DND-41 (cell line): Measurements from ENCODE around the gene CABP1.

ENCODE experiments used
- ATAC-seq: fragments of 200-7000 bp; cut with Tn5 transposase; 3 replicates; pipeline ENCODE4 v1.9.1; 2021; ENCODE audit warnings: low read depth; ENCODE audit not compliant: insufficient read depth
- DNase-seq: peaks from one replicate; pipeline ENCODE4 v3.0.0-alpha.2; 2020
- H2AFZ ChIP-seq: 2 replicates; pipeline ENCODE4 v1.6.0; 2012; ENCODE audit warnings: low read depth, low read length
- H3K27ac ChIP-seq: 2 replicates; pipeline ENCODE4 v1.5.1; 2012; ENCODE audit warnings: low read length, inconsistent platforms
- H3K27me3 ChIP-seq: fragments of 200-600 bp; sonication (generic); 2 replicates; pipeline ENCODE4 v1.6.0; 2012; ENCODE audit warnings: low read length, mild to moderate bottlenecking, inconsistent platforms; ENCODE audit not compliant: insufficient read depth, poor library complexity
- H3K36me3 ChIP-seq: 2 replicates; pipeline ENCODE4 v1.5.1; 2012; ENCODE audit warnings: low read length, inconsistent platforms; ENCODE audit not compliant: insufficient read depth
- H3K4me1 ChIP-seq: 2 replicates; pipeline ENCODE4 v1.5.1; 2012; ENCODE audit warnings: mild to moderate bottlenecking, low read length; ENCODE audit not compliant: insufficient read depth
- H3K4me2 ChIP-seq: 2 replicates; pipeline ENCODE4 v1.6.0; 2012; ENCODE audit warnings: mild to moderate bottlenecking, moderate library complexity, low read length, inconsistent platforms; ENCODE audit not compliant: insufficient read depth
- H3K4me3 ChIP-seq, 2 experiments: fragments of 200-600 bp in 1 of 2; shearing (Covaris generic) in 1 of 2; 2 replicates each; pipeline ENCODE4 v1.5.1; 2012 to 2016; ENCODE audit warnings: inconsistent platforms in 2 of 2, low read length in 2 of 2, mild to moderate bottlenecking in 2 of 2, low read depth in 1 of 2, moderate library complexity in 1 of 2
- H3K79me2 ChIP-seq: 2 replicates; pipeline ENCODE4 v1.6.0; 2012; ENCODE audit warnings: low read length, inconsistent platforms; ENCODE audit not compliant: insufficient read depth
- H3K9ac ChIP-seq: 2 replicates; pipeline ENCODE4 v1.6.0; 2012; ENCODE audit warnings: low read depth, mild to moderate bottlenecking, inconsistent platforms, low read length, moderate library complexity
- H3K9me3 ChIP-seq: 2 replicates; pipeline ENCODE4 v1.5.1; 2012; ENCODE audit warnings: low read length, moderate library complexity, mild to moderate bottlenecking, inconsistent platforms; ENCODE audit not compliant: insufficient read depth, severe bottlenecking
- H4K20me1 ChIP-seq: 2 replicates; pipeline ENCODE4 v1.6.0; 2012; ENCODE audit warnings: low read length; ENCODE audit not compliant: insufficient read depth
- CTCF ChIP-seq: IDR thresholded peaks from 2 replicates; pipeline ENCODE4 v1.5.1; 2012; ENCODE audit warnings: borderline replicate concordance, low read length, moderate library complexity, mild to moderate bottlenecking; ENCODE audit not compliant: poor library complexity, severe bottlenecking; ENCODE audit errors: extremely low read depth
- EZH2 ChIP-seq: IDR thresholded peaks from 3 replicates; pipeline ENCODE4 v1.6.1; 2012; ENCODE audit warnings: borderline replicate concordance, low read depth, mild to moderate bottlenecking, moderate library complexity, low read length, inconsistent platforms; ENCODE audit not compliant: severe bottlenecking

Gene CABP1

DNA sequence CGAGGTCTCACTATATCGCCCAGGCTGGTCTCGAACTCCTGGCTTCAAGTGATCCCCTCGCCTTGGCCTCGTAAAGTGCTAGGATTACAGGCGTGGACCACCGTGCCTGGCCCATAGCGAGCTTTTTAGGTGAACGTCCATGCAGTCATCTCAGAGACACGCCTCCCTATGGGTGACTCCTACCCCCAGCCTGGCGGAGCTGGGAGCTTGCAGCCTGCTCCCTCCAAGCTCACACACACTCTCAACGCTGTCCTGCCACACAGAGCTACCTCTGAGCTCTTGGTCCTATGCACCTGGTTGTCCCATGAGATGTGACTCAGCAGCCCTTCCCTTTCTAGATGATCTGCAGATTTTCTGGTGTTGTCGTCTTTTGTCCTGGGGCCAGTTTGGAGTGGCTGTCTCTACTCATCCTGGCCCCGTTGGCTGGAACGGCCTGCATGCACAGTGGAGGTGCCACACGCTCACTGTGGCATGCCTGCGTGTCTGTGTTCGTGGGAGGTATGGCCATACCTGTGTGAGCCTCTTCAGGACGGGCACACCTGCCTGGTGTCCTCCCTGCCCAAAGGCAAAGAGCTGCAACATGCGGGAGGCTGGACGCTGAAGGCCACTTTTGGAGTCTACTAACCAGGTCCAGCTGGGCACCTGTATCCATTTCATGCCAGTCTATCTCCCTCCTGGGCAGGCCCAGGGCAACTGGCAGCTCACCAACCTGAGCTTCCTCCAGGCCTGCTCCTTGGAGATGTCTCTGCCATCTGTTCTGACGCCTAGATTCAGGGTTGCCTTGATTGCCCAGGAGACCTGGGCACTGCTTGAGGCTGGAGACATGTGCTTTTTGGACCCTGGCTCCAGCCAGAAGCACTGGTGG lies 18.1 kb downstream of the CABP1 start:
- Histone ChIP-seq H3K4me2 (no peak overlapping the region), H3K79me2 (no peaks in the 10 kb centered on the region), H2AFZ (no peak overlapping the region), H3K4me1 (no peaks in the 10 kb centered on the region), H3K9me3 (no peaks in the 10 kb centered on the region), H3K4me3 (no peak overlapping the region), H3K27ac (no peak overlapping the region), H3K9ac (no peak overlapping the region), H4K20me1 (no peaks in the 10 kb centered on the region), H3K27me3 (peaks cover 3% of the 10 kb centered on the region), H3K36me3 (no peaks in the 10 kb centered on the region)
- no peak for DNase-seq
- no peak for TF ChIP-seq EZH2
- TF ChIP-seq CTCF: no peak
- no peak for ATAC-seq

GRCh38 chr12:120659151-120659525 lies 18.7 kb downstream of the CABP1 start:
- no peak overlapping the region for H3K27ac ChIP-seq
- no peak overlapping the region for H3K4me3 ChIP-seq
- H2AFZ ChIP-seq: no peak overlapping the region
- H4K20me1 ChIP-seq: no peaks in the 10 kb centered on the region
- no peaks in the 10 kb centered on the region for H3K4me1 ChIP-seq
- no peak overlapping the region for H3K4me2 ChIP-seq
- no peak for DNase-seq
- TF ChIP-seq CTCF (no peak), EZH2 (no peak)
- H3K9me3 ChIP-seq: no peaks in the 10 kb centered on the region
- H3K36me3 ChIP-seq: no peaks in the 10 kb centered on the region
- no peak for ATAC-seq
- no peaks in the 10 kb centered on the region for H3K79me2 ChIP-seq
- H3K9ac ChIP-seq: no peak overlapping the region
- H3K27me3 ChIP-seq: peaks cover 3% of the 10 kb centered on the region

GRCh38 chr12:120661432-120661831 lies 21.0 kb downstream of the CABP1 start:
- no peak for DNase-seq
- no peak for TF ChIP-seq EZH2
- TF ChIP-seq CTCF: no peak
- Histone ChIP-seq H3K27ac (no peak overlapping the region), H2AFZ (no peak overlapping the region), H3K27me3 (no peaks in the 10 kb centered on the region), H3K9me3 (no peaks in the 10 kb centered on the region), H4K20me1 (no peaks in the 10 kb centered on the region), H3K79me2 (no peaks in the 10 kb centered on the region), H3K36me3 (no peaks in the 10 kb centered on the region), H3K4me1 (no peaks in the 10 kb centered on the region), H3K9ac (no peak overlapping the region), H3K4me3 (no peak overlapping the region), H3K4me2 (no peak overlapping the region)
- no peak for ATAC-seq
